Measurements from ENCODE around the gene EHD1.
"Not testable (repeated sequence)": the region's sequence is repeated elsewhere in the genome, so short reads cannot be mapped to it uniquely, and the experiment has no call there.

EHD1 gene

GRCh38 chr11:64817476-64817875 is 60.9 kb downstream of the EHD1 start:
- DNase-seq, result no peak

GRCh38 chr11:64815433-64815832 is 63.0 kb downstream of the EHD1 start:
- DNase-seq, result not testable (repeated sequence)

DNA sequence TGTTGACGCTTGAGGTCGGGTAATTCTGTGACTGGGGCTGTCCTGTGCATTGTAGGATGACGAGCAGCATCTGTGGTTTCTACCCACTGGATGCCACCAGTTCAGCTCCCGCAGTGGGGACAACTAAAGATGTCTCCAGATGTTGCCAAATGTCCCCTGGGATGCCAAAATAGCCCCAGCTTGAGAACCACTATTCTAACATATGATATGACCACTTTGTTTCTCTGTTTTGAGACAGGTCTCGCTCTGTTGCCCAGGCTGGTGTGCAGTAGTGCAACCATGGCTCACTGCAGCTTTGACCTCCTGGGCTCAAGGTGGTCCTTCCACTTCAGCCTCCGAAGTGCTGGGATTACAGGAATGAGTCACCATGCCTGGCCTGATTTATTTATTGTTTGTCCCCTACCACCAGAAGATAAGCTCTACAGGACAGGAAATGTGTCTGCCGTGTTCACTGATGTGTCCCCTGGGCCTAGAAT is 63.7 kb downstream of the EHD1 start:
- DNase-seq, result no peak

DNA sequence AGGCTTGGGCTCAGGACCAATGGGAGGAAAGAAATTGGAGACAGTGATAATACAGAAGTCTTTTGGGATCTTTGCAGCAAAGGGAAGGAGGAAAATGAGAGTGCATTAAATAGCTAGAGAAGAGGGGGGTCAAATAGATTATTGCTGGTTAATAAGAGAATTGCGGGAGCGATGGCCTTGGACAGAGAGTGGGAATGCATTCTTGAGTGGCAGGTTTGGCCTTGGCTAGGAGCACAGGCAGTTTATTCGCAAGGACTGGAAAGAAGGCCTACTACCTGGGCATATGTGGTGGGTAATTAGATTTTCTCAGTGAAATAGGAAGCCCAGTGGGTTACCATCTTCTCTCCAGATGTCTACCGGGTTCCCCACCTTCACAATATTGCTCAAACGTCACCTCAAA is 64.6 kb downstream of the EHD1 start:
- DNase-seq, result no peak

DNA sequence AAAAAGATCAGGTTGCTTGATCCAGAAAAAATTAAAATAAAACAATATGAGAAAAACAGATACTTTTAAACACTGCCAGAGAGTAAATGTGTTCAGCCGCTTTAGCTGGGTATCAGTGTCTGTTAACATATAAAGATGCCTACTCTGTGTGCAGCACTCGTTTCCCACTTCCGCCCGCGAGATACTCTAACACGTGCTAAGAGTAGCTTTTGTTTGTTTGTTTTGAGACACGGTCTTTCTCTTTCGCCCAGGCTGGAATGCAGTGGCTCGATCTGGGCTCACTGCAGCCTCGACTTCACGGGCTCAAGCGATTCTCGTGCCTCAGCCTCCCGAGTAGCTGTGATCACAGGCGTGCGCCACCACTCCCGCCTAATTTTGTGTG is 67.5 kb downstream of the EHD1 start:
- no peak for DNase-seq

DNA sequence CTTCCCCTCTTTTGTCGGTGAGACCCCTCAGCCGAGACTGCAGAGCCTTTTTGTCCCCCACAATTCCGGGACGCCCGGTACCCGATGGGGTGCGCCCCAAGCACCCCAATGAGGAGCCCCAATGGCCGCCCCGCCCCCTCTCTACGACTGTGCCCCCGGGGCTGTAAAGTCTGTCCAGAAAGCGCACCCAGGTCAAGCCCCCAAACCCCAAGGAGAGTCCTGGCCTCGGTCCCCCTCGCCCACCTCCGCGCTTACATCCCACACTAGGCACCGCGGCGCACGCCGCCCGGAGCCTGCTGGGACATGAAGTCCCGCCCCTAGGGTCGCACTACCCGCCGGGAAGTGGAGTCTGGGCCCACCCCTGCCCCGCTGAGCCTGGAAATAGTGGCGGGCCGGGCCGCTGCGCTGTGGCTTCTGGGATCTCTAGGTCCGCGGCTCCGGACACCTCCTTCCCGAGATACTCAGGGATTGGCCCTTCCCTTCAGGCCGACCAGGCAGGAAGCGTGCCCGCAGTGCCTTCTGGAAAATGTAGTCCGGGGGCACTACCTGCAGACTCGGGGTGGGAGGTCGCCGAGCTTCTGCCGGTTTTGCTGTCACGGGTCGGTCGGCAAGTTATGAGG is 68.0 kb downstream of the EHD1 start, which contains the start of gene MEN1:
MEN1 (minus strand) TSS at position 281 of the 620 bp plus-strand sequence. CDS start 442 bp downstream, outside the sequence.
- DNase-seq, result peak; percentile 80

GRCh38 chr11:64809781-64810241 is 68.6 kb downstream of the EHD1 start:
- DNase-seq, result peak; percentile 37

GRCh38 chr11:64805481-64805880 is 72.9 kb downstream of the EHD1 start:
- no peak for DNase-seq

DNA sequence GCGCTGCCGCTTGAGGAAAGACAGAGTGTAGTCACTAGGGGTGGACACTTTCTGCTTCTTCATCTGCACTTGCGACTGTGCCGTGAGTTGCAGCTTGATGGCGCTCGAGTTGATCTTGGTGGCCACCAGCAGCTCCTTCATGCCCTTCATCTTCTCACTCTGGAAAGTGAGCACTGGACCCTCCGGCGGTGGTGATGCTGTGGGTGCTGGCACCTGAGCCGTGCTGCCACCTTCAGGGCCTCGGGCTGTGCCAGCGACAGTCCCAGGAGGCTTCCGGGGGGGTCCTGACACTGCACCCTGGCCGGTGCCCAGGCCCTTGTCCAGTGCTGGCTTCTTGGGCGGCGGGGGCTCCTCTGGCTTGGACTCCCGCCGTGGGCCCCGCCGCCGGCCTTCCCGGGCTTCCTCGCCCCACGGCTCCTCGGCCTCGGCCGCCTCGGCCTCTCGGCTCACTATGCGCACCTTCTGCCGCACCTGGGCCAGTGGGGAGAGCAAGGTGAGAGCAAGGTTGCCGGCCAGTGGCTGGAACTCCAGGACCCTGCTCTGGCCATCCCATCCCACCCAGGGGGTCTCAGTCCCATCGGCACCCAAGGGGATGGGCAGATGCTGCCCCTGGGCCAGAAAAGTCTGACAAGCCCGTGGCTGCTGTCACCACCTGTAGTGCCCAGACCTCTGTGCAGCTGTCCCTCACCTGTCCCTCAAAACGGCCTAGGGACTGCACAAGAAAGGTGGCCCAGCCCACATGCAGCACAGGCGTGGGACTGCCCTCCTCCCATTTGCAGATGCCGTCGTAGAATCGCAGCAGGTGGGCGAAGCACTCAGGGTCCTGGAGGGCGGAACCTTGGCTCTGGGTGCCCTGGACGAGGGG is 73.8 kb downstream of the EHD1 start:
- no peak for DNase-seq

GRCh38 chr11:64803846-64804345 is 74.5 kb downstream of the EHD1 start:
- DNase-seq, result no peak

GRCh38 chr11:64803158-64803845 is 75.1 kb downstream of the EHD1 start, which contains the start of gene MAP4K2:
Gene MAP4K2, minus strand, starts transcription at chr11:64803214. Its CDS starts 65 bp downstream, at chr11:64803149.
- DNase-seq, result peak; percentile 80

DNA sequence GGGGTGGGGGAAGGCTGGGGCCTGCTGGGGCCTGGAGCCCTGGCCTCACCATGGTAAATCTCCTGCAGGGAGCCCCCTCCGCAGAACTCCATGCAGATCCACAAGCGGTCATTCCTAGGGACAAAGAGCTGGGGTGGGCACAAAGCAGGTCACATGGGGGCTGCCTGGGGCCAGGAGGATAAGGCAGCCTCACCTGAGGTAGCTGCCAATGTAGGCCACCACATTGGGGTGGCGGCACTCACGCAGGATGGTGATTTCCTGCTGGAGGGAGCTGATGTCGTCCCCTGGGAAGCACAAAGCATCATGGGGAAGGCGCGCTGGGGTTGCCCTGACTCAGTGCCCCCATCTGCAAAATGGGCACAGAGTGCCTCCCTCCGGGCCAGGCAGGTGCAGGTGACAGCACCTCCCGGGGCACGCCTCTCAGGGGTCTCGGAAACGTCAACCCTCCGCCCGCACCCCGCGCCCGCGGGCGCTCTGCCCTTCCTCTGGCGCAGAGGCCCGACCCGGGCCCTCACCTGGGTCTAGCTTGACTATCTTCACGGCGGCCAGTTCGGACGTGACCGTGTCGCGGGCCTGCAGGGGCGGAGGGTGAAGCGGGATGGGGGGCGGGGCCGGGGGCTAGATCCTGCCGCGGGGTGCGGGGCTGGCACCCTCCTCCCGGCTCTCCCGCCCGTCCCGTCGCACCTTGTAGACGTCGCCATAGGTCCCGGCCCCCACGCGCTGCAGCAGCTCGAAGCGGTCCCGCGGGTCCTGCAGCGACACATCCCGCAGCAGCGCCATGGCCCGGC is 75.9 kb downstream of the EHD1 start:
- peak; percentile 59 for DNase-seq
